Astrocyte of the cerebellum (primary cell): ENCODE measurements around the gene ENO4.

Experiments
- DNase-seq: peaks from one replicate; pipeline ENCODE4 v3.0.0-alpha.2; 2011; ENCODE audit warnings: low read depth
- H3K4me3 ChIP-seq: 2 replicates; pipeline ENCODE4 v1.5.1; 2011; ENCODE audit warnings: mild to moderate bottlenecking, low read depth, low read length, moderate library complexity
- in situ Hi-C: cut with HindIII; loops from 2 replicates; pipeline ENCODE4 v1.10.0; 2017; ENCODE audit warnings: low sequenced_read_pairs
- TF ChIP-seq, protein P1 (sequence below): IDR thresholded peaks from 2 replicates; pipeline ENCODE4 v1.5.1; 2012; ENCODE audit warnings: low read length, low read depth, moderate library complexity, mild to moderate bottlenecking; ENCODE audit errors: missing control alignments

ENO4 gene

DNA sequence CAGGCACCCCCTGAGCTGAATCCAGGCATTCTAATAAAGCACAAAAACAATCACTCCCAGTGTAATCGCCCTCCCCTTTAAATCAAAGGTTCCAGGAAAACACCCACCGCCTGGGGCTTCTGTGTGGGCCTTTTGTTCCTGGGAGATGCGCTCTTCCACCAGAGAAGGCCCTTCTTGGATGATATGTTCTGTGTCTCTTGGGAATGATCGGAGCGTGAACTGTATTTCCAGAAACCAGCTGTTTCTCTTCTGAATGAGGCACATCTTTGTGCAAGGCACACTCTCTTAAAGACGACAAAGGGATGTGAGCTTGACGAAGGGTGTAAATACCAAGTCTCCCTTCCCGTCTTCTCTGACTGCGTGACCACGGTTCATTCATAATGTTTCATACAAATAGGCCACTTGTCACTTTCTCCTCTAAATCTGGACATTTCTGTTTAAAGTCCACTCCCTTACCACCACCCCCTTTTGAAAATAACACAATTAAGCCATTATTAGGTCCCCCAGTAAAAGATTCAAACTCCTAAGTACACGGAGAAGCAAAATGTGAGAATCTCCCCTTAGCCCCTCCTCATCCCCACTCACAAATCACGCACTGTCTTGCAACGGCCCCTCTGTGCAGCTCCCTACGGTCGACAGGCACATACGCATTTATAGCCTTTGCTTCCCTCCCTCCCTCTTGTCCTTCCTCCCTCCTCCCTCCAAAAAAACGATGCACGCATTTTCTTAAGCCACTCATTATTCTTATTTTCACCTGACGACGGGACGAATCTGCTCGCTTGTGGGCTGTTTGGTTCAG, 45.6 kb upstream of the ENO4 start:
- TF ChIP-seq, protein P1, sequence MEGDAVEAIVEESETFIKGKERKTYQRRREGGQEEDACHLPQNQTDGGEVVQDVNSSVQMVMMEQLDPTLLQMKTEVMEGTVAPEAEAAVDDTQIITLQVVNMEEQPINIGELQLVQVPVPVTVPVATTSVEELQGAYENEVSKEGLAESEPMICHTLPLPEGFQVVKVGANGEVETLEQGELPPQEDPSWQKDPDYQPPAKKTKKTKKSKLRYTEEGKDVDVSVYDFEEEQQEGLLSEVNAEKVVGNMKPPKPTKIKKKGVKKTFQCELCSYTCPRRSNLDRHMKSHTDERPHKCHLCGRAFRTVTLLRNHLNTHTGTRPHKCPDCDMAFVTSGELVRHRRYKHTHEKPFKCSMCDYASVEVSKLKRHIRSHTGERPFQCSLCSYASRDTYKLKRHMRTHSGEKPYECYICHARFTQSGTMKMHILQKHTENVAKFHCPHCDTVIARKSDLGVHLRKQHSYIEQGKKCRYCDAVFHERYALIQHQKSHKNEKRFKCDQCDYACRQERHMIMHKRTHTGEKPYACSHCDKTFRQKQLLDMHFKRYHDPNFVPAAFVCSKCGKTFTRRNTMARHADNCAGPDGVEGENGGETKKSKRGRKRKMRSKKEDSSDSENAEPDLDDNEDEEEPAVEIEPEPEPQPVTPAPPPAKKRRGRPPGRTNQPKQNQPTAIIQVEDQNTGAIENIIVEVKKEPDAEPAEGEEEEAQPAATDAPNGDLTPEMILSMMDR: no peak
- H3K4me3 ChIP-seq: no peak overlapping the region
- in situ Hi-C loops: loop anchor here (5.0 kb wide), 1 partner anchor 359 kb away; no protein-coding TSS in a partner anchor
- DNase-seq: no peak

DNA sequence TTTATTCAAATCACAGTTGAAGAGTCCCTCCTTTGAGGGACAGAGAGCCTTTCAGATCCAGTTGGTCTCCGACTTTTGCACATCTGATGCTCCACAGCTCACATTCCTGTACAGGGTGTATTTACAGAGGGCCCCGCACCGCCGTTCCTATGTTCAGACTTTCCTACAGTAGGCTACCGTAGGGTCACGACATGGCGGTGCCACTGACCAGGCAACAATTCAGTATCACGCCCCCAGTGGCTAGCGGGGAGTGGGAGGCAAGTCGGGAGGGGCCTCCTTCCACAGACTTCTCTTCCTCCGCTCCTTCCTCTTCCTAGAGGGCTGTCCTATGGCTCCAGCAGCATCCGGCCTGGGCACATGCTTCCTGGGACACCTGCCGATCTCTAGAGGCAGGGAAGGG, 40.6 kb upstream of the ENO4 start:
- no peak overlapping the region for H3K4me3 ChIP-seq
- in situ Hi-C loops: no loop called here
- no peak for DNase-seq
- TF ChIP-seq, protein P1: no peak

DNA sequence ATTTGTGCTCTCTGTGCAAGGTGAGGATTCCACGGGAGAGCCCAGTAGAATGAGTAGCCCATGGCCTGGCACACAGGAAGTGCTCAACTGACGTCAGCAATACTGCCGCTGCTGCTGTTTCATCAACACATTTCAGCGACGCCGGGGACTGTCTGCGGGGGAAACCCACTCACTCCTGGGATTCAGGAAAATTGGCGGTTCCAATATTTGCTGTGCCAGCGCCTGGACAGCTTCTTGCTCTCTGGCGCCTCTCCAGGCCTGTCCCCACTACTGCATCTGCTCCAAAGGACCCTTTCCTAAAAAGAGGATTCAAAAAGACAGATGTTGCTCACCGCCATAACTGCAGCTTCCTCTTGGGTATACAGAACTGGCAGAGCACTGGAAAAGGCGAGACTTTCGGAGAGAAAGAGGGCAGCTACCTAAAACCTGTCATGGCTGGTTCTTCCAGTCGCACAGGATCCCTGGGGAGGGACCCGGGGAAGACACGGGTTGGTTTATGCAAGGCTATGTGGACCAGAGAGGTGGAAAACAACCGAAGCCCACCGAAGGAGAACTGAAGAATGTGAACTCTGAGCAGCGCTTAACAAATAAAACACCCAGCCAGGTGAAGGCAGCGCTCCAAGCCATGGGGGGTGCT, 39.7 kb upstream of the ENO4 start:
- H3K4me3 ChIP-seq: no peak overlapping the region
- TF ChIP-seq, protein P1: peak; percentile 39
- DNase-seq: no peak
- in situ Hi-C loops: no loop called here

DNA sequence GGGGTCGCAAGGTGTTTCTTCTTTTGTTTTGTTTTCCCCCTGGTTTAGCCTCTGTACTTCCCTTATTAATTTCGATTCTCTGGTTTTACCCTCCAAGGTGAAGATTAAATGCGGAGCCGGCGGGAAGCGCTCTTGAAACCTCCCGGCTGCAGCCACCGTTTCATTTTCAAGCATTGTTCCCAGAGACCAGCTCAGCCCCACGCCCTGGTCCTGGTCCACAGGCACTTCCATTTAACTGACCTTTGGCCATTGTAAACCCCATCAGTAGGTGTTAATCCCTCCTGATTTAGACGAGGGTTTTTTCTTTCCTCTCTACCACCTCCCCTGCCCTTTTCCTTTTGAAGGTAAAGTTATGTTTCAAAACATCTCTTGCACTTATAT, 39.2 kb upstream of the ENO4 start:
- TF ChIP-seq, protein P1: no peak
- in situ Hi-C loops: no loop called here
- H3K4me3 ChIP-seq: no peak overlapping the region
- DNase-seq: no peak

DNA sequence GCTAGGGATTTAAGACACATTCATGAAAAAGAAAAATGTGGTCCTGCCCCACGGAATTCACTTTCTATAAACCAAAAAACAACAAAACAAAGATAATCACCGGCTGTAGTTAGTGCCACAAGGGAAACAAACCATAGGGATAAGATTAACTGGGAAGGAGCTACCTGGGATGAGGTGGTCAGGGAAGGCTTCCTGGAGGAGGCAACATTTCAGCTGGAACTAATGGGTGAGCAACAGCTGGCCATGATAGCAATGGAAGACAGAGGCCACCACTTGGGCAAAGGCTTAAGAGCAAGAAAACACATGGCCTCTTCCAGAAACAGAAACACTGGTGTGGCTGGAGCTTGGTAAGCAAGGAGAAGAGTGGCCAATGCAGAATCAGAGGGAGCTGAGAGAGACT, 38.4 kb upstream of the ENO4 start:
- in situ Hi-C loops: no loop called here
- DNase-seq: no peak
- no peak overlapping the region for H3K4me3 ChIP-seq
- TF ChIP-seq, protein P1: no peak

DNA sequence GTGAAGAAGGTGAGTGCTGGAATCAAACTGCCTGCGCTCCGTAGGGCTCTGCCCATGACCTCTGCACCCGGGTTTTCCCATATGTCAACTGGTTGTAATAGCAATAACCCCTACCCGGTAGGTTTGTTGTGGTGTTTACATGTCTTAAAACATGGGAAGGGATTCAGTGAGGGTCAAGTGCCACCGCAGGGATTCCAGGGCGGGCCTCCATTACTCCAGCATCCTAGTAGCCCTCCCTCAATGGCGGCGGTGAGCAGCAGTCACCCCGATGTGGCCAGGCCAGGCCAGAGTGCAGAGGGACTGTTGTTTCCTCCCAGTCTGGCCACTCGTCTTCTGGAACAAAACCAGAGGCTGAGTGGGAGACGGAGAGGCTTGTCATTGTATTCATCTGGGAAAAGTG, 37.6 kb upstream of the ENO4 start:
- TF ChIP-seq, protein P1: no peak
- in situ Hi-C loops: no loop called here
- no peak for DNase-seq
- no peak overlapping the region for H3K4me3 ChIP-seq
